Kidney (tissue), 14 donors: ENCODE data around the gene AUTS2. TPM values are rescaled to one million over a fixed set of nuclear protein-coding genes. Genes with fewer than 3 reads are reported as not detected.

ENCODE experiments used
- DNase-seq, 5 donors: peaks; one replicate each; pipeline ENCODE4 v3.0.0-alpha.2; 2013 to 2020
- FAIRE-seq: peaks from 2 replicates; lab custom pipeline; 2012; peaks lifted over from hg19 to GRCh38; lab: Jason Lieb, UNC
- H3K27ac ChIP-seq, 2 donors: one replicate each; pipeline ENCODE4 v1.7.0; 2013; ENCODE audit warnings: low read depth in 2 of 2, low read length in 2 of 2, inconsistent platforms in 1 of 2
- H3K27me3 ChIP-seq: one replicate; pipeline ENCODE4 v1.7.1; 2013; ENCODE audit warnings: low read length, inconsistent platforms; ENCODE audit not compliant: control insufficient read depth, insufficient read depth
- H3K36me3 ChIP-seq, 3 donors: one replicate each; pipeline versions ENCODE4 v1.7.0 to v1.7.1; 2013; ENCODE audit warnings: low read length in 3 of 3, control low read depth in 1 of 3, inconsistent platforms in 1 of 3; ENCODE audit not compliant: insufficient read depth in 3 of 3, control insufficient read depth in 2 of 3
- H3K4me1 ChIP-seq, 3 donors: one replicate each; pipeline versions ENCODE4 v1.7.0 to v1.7.1; 2013; ENCODE audit warnings: low read length in 3 of 3, inconsistent platforms in 1 of 3, low read depth in 1 of 3; ENCODE audit not compliant: control insufficient read depth in 2 of 3, insufficient read depth in 2 of 3
- H3K4me3 ChIP-seq, 3 donors: one replicate each; pipeline versions ENCODE4 v1.7.0 to v1.8.1; 2013; ENCODE audit warnings: low read length in 3 of 3, control low read depth in 1 of 3, inconsistent platforms in 1 of 3
- H3K9ac ChIP-seq, 3 donors: one replicate each; pipeline versions ENCODE4 v1.7.0 to v1.7.1; 2013; ENCODE audit warnings: low read length in 3 of 3, control low read depth in 1 of 3, inconsistent platforms in 1 of 3
- H3K9me3 ChIP-seq, 3 donors: one replicate each; pipeline versions ENCODE4 v1.7.0 to v1.7.1; 2013; ENCODE audit warnings: low read length in 3 of 3, control low read depth in 1 of 3, inconsistent platforms in 1 of 3; ENCODE audit not compliant: control insufficient read depth in 2 of 3, insufficient read depth in 1 of 3
- intact Hi-C: fragments of 100-400 bp; cut with DNase I; formaldehyde crosslinking; loops from one replicate; pipeline ENCODE4 v1.11.1; 2022
- polyA plus RNA-seq: library from polyadenylated mRNA; stranded (reverse); fragments of 350-450 nt; fragmentation: Illumina TruSeq; extraction: RNeasy Lipid Tissue Mini Kit (QIAGEN cat#74804); gene quantifications from one replicate; pipeline ENCODE4 v1.2.3, GENCODE V29; 2014; ENCODE audit warnings: low read depth, low replicate concordance; ENCODE audit not compliant: insufficient read depth
- total RNA-seq: library from RNA; stranded (reverse); fragmentation: NEBNext Ultra II Directional; extraction: Animal tissue kit (Norgen Biotek cat#: 25700); gene quantifications from one replicate; pipeline ENCODE4 v1.2.1, GENCODE V29; 2021
- TF ChIP-seq, protein P1 (sequence below): IDR thresholded peaks from 3 replicates; pipeline ENCODE4 v1.5.1; 2012; ENCODE audit warnings: mild to moderate bottlenecking, moderate library complexity, borderline replicate concordance; ENCODE audit not compliant: insufficient read depth; ENCODE audit errors: extremely low read depth
- donor health status: control.
- donor health status: control.
- donor health status: control.
- donor health status: control.
- donor health status: control.
- donor health status: DM: yes; HTN: yes; CAD: no.
- donor health status: Normal renal cell carcinoma (clear cell type).

AUTS2 gene
- total and polyA plus RNA-seq, 2 donors from 2014 or later = 5.2 to 33.8 TPM

DNA sequence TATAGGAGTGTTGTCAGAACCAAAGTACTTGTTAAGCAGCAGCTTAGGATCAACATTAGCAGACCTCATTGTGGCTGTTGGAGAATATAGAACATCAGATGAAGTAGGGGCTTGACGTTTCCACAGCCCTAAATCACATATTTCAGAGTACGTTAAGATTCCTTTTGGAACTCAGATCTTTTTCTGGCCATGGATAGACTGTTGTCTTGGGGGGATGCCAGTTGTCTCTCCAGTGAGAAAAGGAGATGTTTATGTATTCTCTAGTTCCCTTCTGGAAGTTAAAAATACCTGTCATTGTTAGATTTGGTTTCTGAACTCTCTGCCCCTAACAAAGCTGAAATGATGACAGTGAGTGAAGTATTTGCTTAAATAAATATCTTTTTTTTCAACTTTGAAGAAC is 191.3 kb downstream of the AUTS2 start:
- Histone ChIP-seq H3K9ac (no peak overlapping the region), H3K36me3 (no peaks in the 10 kb centered on the region), H3K27me3 (no peaks in the 10 kb centered on the region), H3K27ac (no peak overlapping the region), H3K9me3 (no peaks in the 10 kb centered on the region), H3K4me1 (peaks cover 0 to 2% (median 0%) of the 10 kb centered on the region in 3 donors), H3K4me3 (no peak overlapping the region)
- TF ChIP-seq, protein P1, sequence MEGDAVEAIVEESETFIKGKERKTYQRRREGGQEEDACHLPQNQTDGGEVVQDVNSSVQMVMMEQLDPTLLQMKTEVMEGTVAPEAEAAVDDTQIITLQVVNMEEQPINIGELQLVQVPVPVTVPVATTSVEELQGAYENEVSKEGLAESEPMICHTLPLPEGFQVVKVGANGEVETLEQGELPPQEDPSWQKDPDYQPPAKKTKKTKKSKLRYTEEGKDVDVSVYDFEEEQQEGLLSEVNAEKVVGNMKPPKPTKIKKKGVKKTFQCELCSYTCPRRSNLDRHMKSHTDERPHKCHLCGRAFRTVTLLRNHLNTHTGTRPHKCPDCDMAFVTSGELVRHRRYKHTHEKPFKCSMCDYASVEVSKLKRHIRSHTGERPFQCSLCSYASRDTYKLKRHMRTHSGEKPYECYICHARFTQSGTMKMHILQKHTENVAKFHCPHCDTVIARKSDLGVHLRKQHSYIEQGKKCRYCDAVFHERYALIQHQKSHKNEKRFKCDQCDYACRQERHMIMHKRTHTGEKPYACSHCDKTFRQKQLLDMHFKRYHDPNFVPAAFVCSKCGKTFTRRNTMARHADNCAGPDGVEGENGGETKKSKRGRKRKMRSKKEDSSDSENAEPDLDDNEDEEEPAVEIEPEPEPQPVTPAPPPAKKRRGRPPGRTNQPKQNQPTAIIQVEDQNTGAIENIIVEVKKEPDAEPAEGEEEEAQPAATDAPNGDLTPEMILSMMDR = no peak
- FAIRE-seq (no peak), DNase-seq (no peak)
- intact Hi-C loops = no loop called here

DNA sequence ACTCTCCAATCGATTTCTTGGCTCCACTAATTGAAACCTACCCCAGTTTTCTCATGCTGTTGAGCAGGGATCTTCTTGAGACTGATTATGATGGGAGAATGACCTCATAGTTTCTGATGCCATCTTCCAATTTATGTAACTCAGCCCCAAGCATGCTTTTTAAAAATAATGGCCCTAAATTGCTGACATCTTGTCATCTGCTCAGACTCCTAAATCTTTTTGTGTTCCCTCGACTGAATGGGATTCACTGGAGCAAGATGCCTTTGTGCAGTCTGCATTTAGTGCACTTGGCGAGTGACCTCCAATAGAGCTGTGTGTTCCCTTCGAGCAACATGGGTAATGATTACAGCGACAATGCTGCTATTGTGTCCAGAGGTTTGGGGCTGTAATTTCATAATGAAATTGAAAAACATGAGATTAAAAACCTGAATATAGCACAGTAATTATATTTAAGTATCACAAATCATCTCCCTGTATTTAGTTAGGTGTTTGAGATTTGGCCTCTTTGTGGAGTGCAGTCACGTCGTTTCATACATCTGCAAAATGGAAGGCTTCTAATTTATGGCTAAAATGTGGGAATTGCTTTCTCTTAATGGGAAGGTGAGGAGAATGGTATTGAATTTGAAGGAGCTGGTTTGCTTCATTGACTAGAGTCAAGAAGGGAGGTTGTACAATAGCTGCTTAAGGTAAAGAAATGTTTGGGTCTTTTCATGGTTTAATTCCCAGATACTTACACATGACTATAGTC is 192.9 kb downstream of the AUTS2 start:
- intact Hi-C loops = no loop called here
- Histone ChIP-seq H3K4me3 (no peak overlapping the region), H3K9ac (no peak overlapping the region), H3K36me3 (no peaks in the 10 kb centered on the region), H3K27me3 (no peaks in the 10 kb centered on the region), H3K9me3 (no peaks in the 10 kb centered on the region), H3K4me1 (peaks cover 0 to 2% (median 0%) of the 10 kb centered on the region in 3 donors), H3K27ac (no peak overlapping the region)
- FAIRE-seq (no peak), DNase-seq (no peak)
- TF ChIP-seq, protein P1 = no peak

DNA sequence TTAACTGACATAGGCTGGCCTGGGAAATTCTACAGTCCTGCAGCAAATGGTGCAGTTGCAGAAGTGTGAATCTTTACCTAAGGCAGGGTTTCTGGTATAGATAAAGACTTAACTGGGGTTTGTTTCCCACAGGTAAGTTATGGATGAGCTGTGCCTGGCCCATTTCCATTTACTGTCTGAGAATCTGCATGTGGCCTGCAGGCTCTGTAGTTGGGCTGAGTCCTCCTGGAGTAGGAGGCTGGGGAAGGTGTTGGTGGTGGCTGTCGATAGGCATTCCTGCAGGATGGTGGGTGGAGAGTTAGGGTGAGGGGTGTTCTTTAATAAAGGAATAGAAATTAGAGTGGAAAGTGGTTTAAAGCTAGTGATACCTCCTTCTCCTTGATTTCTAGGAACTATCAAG is 193.5 kb downstream of the AUTS2 start:
- peaks cover 0 to 2% (median 0%) of the 10 kb centered on the region in 3 donors for H3K4me1 ChIP-seq
- TF ChIP-seq, protein P1 = no peak
- no peaks in the 10 kb centered on the region for H3K36me3 ChIP-seq
- intact Hi-C loops = no loop called here
- H3K9me3 ChIP-seq = no peaks in the 10 kb centered on the region
- DNase-seq (no peak), FAIRE-seq (no peak)
- no peak overlapping the region for H3K4me3 ChIP-seq
- H3K9ac ChIP-seq = no peak overlapping the region
- H3K27ac ChIP-seq = no peak overlapping the region
- no peaks in the 10 kb centered on the region for H3K27me3 ChIP-seq
